Breast epithelium (tissue), 3 donors: ENCODE measurements around the gene CLC.

ENCODE experiments used
- POLR2AphosphoS5 ChIP-seq, 3 donors: sonication (generic); formaldehyde crosslinking; IDR thresholded peaks; one replicate each; pipeline ENCODE4 v1.6.1; 2017; ENCODE audit warnings: antibody characterized with exemption in 3 of 3
- TF ChIP-seq, protein P1 (sequence below), 3 donors: fragments of 450-650 bp; IDR thresholded peaks; one replicate each; pipeline ENCODE4 v1.5.1; 2016 to 2017; ENCODE audit warnings: antibody characterized with exemption in 3 of 3, mild to moderate bottlenecking in 3 of 3, moderate library complexity in 3 of 3

DNA sequence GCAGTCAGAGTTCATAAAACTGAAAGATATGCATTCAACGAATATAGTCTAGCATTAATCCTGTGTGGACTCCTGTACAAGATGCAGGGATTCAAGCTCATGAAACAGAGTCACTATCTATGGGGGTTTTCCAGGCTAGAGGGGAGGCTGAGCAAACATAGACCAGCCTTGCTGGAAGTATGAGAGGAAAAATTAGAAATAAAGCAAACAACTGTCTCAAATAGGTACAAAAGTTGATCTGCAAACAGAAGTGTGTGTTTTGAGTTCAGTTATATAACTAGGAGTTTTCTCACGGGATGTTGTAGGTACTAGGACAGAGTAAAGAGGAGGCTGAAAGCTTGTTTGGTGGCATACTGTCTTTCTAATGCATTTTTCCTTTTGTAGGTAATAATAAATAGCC, 42.1 kb downstream of the CLC start:
- TF ChIP-seq POLR2AphosphoS5 (IDR thresholded peaks at IDR 0.05): no peak
- TF ChIP-seq, protein P1, sequence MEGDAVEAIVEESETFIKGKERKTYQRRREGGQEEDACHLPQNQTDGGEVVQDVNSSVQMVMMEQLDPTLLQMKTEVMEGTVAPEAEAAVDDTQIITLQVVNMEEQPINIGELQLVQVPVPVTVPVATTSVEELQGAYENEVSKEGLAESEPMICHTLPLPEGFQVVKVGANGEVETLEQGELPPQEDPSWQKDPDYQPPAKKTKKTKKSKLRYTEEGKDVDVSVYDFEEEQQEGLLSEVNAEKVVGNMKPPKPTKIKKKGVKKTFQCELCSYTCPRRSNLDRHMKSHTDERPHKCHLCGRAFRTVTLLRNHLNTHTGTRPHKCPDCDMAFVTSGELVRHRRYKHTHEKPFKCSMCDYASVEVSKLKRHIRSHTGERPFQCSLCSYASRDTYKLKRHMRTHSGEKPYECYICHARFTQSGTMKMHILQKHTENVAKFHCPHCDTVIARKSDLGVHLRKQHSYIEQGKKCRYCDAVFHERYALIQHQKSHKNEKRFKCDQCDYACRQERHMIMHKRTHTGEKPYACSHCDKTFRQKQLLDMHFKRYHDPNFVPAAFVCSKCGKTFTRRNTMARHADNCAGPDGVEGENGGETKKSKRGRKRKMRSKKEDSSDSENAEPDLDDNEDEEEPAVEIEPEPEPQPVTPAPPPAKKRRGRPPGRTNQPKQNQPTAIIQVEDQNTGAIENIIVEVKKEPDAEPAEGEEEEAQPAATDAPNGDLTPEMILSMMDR (IDR thresholded peaks at IDR 0.05): no peak
